Uterus (tissue), 2 donors: ENCODE measurements around the gene WDR7.

Experiments used
- CTCF ChIP-seq, 4 experiments: fragments of 200-600 bp in 2 of 4; fragments of 450-650 bp in 2 of 4; sonication (generic) in 2 of 4; IDR thresholded peaks; one replicate each; pipeline ENCODE4 v1.5.1; 2016 to 2019; ENCODE audit warnings: antibody characterized with exemption in 4 of 4, mild to moderate bottlenecking in 2 of 4, moderate library complexity in 1 of 4
- POLR2A ChIP-seq, 2 donors: fragments of 450-650 bp; IDR thresholded peaks; one replicate each; pipeline ENCODE4 v1.6.1; 2016; ENCODE audit warnings: antibody characterized with exemption in 2 of 2, mild to moderate bottlenecking in 1 of 2, moderate library complexity in 1 of 2

GRCh38 chr18:56615738-56616520 is 35.2 kb upstream of the WDR7 start:
- TF ChIP-seq CTCF (IDR thresholded peaks at IDR 0.05) = no peak
- no peak for TF ChIP-seq POLR2A (IDR thresholded peaks at IDR 0.05)
